ENCODE results near the gene SLC45A3. TPM values are rescaled to one million over a fixed set of nuclear protein-coding genes. Genes with fewer than 3 reads are reported as not detected.

The SLC45A3 gene
- total RNA-seq, 1 experiment from 2014 or later = 16.7 TPM

DNA sequence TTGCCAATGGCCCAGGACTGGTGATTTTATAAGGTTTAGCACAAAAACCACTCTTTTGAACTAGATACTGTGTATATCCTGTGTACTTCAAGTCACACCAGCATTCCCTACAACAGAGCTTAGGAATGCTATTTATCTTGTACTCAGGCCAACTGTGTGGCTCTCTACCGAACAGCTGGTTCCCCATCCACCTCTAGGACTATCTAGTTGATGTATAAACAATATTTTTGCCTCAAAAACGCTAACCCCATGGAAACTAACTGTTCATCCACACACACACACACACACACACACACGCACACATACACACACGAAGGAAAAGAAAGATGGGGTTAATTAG, 28.7 kb upstream of the SLC45A3 start:
- no peak overlapping the region for H3K56ac ChIP-seq (ENCODE audit: insufficient read length, low read depth, low read length)
- Mint-ChIP-seq H3K27me3 (ENCODE audit: low read depth) (no peaks in the 10 kb centered on the region), H3K9me3 (no peaks in the 10 kb centered on the region), H3K36me3 (ENCODE audit: insufficient read depth in 1 of 3, low read depth in 3 of 3) (peaks cover 0 to 4% (median 4%) of the 10 kb centered on the region in 3 experiments; a peak in 3 of 7 replicates), H3K4me1 (peaks cover 13 to 17% of the 10 kb centered on the region in 2 experiments), H3K27ac (peak overlapping the region in 1 of 3 experiments; percentile 42; a peak in 1 of 7 replicates), H3K4me3 (no peak overlapping the region)
- H3K79me2 ChIP-seq (ENCODE audit: insufficient read depth, low read length) = no peaks in the 10 kb centered on the region
- no peak overlapping the region for H2AK5ac ChIP-seq (ENCODE audit: insufficient read length, low read length)
- H3K9me3 ChIP-seq (ENCODE audit: control insufficient read depth, low read depth, low read length) = no peaks in the 10 kb centered on the region
- H2BK120ac ChIP-seq (ENCODE audit: low read depth, low read length, poor library complexity, severe bottlenecking) = no peak overlapping the region
- H3K27ac ChIP-seq (ENCODE audit: insufficient read length, low read depth, low read length) = no peak overlapping the region
- TF ChIP-seq, protein P1, sequence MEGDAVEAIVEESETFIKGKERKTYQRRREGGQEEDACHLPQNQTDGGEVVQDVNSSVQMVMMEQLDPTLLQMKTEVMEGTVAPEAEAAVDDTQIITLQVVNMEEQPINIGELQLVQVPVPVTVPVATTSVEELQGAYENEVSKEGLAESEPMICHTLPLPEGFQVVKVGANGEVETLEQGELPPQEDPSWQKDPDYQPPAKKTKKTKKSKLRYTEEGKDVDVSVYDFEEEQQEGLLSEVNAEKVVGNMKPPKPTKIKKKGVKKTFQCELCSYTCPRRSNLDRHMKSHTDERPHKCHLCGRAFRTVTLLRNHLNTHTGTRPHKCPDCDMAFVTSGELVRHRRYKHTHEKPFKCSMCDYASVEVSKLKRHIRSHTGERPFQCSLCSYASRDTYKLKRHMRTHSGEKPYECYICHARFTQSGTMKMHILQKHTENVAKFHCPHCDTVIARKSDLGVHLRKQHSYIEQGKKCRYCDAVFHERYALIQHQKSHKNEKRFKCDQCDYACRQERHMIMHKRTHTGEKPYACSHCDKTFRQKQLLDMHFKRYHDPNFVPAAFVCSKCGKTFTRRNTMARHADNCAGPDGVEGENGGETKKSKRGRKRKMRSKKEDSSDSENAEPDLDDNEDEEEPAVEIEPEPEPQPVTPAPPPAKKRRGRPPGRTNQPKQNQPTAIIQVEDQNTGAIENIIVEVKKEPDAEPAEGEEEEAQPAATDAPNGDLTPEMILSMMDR (conservative IDR thresholded peaks at IDR 0.05) = no peak
- no peaks in the 10 kb centered on the region for H4K20me1 ChIP-seq (ENCODE audit: control insufficient read depth, insufficient read depth, insufficient read length)
- no peak overlapping the region for H3K18ac ChIP-seq (ENCODE audit: insufficient read length, low read depth, low read length)
- WGBS (ENCODE audit: extremely low coverage, insufficient read length, low lambda C conversion rate) = no CpG with 5 or more reads among the region's 4 CpGs
- H3K14ac ChIP-seq (ENCODE audit: insufficient read depth, low read length) = no peak overlapping the region
- no peaks in the 10 kb centered on the region for H3K27me3 ChIP-seq (ENCODE audit: insufficient read depth, low read length)
- no peak overlapping the region for H3K4ac ChIP-seq (ENCODE audit: low read depth, low read length)
- no peaks in the 10 kb centered on the region for H3K23me2 ChIP-seq (ENCODE audit: insufficient read length, low read depth, low read length, poor library complexity, severe bottlenecking)
- H3K4me1 ChIP-seq (ENCODE audit: insufficient read depth, low read length) = no peaks in the 10 kb centered on the region
- no peak overlapping the region for H3T11ph ChIP-seq (ENCODE audit: low read length)
- H2AFZ ChIP-seq (ENCODE audit: low read length) = no peak overlapping the region
- H2BK12ac ChIP-seq (ENCODE audit: insufficient read length, low read depth, low read length) = no peak overlapping the region
- no peak overlapping the region for H2BK5ac ChIP-seq (ENCODE audit: insufficient read length, low read length)
- H4K91ac ChIP-seq (ENCODE audit: insufficient read length, low read depth, low read length) = no peak overlapping the region
- H3K4me2 ChIP-seq (ENCODE audit: insufficient read depth, insufficient read length, low read length) = no peak overlapping the region
- no peaks in the 10 kb centered on the region for H3K79me1 ChIP-seq (ENCODE audit: insufficient read depth, low read depth, low read length, poor library complexity, severe bottlenecking)
- H2BK20ac ChIP-seq (ENCODE audit: low read depth, low read length, poor library complexity, severe bottlenecking) = no peak overlapping the region
- no peak overlapping the region for H3K9ac ChIP-seq (ENCODE audit: extremely low read depth, insufficient read length, low read length)
- H4K8ac ChIP-seq (replicated peaks; ENCODE audit: insufficient read length, low read depth, low read length) = no peak overlapping the region
- no peak for DNase-seq
- H4K5ac ChIP-seq (ENCODE audit: insufficient read length, low read depth, low read length) = no peak overlapping the region
- no peak overlapping the region for H3K23ac ChIP-seq (ENCODE audit: insufficient read length, low read depth, low read length)
- H2BK15ac ChIP-seq (ENCODE audit: low read depth, low read length) = no peak overlapping the region
